HG03432 (cell line): ENCODE measurements around the gene UMODL1.

ENCODE experiments used
- ATAC-seq: cut with Tn5 transposase; IDR thresholded peaks from one replicate; pipeline ENCODE4 v1.9.1; 2021; ENCODE audit warnings: mild to moderate bottlenecking, moderate library complexity; ENCODE audit not compliant: unreplicated experiment

UMODL1 gene

DNA sequence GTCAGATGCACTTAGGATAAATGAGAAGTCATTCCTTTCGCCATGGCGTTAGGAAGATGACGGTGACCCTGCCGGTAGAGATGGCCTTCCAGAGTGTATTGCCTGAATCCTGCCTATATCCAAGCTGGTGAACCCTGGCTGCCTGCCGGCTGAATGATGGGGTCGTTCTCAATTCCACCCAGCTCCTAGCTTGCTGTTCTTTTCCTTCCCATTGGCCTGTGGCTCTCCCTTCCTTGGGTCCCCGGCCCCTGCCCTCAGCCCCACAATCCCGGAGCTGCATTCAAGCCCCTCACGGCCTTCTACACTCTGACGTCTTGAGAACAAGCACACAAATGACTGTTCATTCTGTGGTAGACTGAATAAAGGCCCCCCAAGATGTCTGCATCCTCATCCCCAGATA, 32.7 kb upstream of the UMODL1 start:
- no peak for ATAC-seq

DNA sequence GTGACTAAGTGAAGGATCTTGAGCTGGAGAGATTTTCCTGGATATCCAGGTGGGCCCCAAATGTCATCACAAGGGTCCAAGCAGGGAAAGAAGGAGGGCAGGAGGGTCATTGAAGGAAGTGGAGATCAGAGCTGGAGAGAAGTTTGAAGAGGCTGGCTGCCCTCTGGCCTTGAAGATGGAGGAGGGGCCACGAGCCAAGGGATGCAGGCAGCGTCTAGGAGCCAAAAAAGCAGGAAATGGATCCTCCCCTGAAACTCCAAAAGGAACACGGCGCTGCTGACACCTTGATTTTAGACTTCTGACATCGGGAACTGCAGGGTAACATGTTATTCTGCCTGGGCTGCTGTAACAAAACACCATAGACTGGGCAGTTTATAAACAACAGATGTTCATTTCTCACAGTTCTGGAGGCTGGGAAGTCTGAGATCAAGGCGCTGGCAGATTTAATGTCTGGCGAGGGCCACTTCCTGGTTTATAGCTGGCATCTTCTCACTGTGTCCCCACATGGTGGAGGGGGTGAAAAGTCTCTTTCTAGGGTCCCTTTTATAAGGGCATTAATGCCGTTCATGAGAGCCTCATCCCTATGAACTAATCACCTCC, 32.2 kb upstream of the UMODL1 start:
- no peak for ATAC-seq

DNA sequence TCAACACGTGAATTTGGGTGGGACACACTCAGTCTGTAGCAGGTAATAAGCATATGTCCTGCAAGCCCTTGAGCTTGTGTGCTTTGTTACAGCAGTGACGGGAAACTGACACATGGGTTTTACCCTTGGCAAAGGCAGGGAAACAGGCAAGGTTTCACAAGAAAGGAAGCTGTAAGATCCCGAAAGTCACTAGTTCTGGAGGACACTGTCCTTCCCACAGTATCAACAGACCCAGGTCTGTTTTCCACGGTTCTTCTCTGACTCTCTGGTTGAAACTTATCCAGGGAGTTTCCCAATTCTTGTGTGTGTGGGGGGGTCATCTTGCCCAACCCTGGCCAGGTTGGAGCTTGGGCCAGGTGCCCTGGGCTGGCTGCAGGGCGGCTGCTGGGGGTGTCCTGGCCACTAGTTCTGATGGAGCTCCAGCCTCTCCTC, 31.6 kb upstream of the UMODL1 start:
- no peak for ATAC-seq

DNA sequence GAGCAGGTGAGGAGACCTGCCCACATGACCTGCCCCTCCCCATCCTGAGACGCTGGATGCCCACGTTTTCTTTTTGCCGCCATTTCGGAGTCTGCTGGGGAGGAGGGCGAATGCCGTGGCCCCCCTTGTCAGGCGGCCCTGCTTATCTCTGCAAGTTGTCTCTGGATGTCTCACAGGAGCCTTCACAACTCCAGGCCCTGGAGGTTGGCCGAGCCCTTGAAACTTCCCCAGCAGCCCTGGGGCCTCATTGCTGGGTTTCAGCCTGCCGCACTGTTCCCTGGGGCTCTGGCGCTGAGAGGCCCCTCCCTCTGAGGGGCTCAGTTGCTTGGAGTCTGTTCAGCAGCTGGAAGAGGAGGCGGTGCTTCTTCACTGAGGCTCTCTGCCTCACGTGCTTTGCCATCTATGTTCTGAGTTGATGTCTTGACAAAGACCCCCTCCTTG, 31.2 kb upstream of the UMODL1 start:
- no peak for ATAC-seq

DNA sequence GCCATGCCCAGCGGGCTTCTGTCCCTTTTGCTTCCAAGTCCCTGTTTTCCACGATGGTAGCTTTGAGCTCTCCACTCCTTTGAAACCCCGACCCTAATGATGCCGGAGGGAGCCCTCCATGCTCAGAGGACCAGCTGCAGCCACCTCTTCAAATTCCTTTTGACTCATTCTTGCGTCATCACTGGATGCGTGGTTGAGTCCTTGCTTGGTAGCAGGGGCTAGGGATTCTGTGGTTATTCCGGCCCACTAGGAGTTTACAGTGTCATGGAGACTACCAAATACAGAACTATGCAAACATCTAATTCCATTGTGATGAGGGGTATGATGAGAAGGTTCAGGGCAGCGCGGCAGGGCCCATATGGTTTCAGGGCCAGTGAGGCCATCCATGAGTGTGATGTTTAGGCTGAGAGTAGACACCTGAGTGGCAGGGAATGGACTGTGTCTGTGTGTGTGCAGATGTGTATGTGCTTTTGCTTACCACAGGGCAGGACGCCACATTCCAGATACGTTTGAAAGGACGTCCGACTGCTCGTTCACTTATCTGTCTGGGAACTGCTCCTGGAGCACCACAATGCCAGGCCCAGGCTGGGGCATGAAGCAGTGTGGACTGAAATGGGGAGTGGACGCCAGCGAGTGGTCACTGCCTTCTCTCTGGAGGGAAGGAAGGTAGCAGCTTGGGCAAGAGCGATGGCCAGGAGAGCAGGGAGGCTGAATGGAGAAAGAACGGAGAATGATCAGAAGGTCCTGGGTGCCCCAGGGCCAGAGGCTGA, 30.5 kb upstream of the UMODL1 start:
- ATAC-seq = no peak

DNA sequence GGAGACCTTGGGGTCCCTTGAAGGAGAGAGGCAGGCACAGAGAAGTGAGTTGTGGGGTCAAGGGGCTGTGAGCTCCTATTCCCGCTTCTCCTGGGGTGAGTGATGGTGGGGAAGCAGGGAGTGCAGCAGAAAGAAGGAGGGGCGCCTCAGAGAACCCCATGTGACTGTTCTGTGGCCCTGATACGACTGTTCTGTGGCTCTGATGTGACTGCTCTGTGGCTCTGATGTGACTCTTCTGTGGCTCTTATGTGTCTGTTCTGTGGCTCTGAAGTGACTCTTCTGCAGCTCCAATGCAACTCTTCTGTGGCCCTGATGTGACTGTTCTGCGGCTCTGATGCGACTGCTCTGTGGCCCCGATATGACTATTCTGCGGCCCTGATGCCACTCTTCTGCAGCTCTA, 29.9 kb upstream of the UMODL1 start:
- ATAC-seq = no peak

DNA sequence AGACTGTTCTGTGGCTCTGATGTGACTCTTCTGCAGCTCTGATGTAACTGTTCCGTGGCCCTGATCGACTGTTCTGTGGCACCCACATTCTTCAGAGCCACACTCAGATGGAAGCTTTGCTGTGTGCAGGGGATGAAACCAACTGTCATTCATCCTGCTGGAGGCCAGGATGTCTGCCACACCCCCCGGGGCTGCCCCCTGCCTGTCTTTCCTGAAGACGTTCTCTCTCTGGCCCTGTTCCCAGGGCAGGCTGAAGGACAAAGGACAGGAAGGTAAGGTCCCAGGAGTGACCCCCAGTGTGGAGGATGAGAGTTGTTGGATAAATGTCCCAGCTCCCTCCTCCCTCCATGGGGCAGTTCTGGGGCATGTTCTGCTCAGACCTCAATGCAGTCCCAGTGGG, 29.4 kb upstream of the UMODL1 start:
- no peak for ATAC-seq

DNA sequence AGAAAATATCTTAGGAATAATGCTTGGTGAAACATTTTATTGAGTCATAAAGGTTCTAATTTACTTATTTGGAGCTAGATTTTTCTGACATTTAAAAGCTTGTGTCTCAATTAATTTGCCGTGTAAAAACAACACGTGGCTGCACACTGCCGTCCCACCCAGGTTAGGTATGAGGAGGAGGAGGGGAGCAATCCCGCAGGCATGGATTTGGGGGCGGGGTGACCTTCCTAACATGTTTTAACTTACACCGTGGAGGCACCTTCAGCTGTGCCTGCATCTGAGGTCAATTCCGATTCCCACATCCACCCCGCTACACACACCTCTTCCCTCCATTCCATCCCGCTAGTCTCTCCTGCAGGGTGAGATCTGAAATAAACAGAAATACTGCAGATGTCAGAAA, 28.5 kb upstream of the UMODL1 start:
- ATAC-seq = no peak

DNA sequence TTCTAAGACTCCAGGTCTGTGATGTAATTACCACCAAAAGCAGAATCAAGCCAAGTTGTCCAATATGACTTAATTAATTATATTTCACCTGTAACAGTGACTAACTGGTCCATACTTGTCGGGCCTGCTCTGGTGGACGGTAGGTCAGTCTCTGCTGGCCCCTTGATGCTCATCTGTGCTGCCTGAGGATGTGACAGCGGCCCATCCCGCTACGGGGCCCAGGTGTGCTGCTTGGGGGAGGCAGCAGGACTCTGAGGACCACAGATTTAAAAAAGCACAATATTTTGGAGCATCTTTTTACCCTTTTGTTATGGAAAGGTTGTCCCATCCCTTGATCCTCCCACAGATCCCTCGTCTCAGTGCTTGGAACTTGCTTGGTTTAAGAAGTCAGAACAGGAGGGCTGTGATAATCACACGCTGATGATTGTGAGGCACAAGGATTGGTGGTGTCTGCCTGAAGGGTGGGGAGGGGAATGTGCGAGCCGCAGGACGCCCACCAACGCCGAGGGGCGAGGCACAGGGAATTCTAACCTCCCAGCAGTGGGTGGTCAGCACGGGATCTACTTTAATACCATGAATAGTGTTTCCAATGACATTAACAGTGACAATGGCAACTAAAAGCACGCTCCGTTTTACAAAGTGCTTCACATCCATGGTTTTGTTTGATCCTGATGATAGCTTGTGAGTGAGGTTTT, 27.8 kb upstream of the UMODL1 start:
- ATAC-seq = no peak

DNA sequence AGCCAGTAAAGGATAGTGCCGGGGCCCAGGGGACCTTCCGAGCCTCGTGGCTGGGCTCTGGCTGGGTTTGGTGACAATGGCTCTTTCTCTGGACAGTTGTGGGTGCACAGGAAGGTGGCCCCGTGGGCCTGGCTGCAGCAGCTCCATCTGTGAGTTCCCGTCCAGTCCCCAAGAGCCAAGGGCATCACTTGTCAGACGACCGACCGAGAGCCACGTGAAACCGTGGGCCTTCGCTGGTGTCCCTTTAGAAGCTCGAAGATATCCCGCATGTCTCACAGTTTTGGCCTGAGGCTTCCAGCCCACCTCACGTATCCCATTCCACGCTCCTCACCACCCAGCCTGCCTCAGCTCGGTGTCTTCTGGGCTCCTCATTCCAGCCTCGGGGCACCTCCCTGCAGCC, 27.2 kb upstream of the UMODL1 start:
- no peak for ATAC-seq

DNA sequence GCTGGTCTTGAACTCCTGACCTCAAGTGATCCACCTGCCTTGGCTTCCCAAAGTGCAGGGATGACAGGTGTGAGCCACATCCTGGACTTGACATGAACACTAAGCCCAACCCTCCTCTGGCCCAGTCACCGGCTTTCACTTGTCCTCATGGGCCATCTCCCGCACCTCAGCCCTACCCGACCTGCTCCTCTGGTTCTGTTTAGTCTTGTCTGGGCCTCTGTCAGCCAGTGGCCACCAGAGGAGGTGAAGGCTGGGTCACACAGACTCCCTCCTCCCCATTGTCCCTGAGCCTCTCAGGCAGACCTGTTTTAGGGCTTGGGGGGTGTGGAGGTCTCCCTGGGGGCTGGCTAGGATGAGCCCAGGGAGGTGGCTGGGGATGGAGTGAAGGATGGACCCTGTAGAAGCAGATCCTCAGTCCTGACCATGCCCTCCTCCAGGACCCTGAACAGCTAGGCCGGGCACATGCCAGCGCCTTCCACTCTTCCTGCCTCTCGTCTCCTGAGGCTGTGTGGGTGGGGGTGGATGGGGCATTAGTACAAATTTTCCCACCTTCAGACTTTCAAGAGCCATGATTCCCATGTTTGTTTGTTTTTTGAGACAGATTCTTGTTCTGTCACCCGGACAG, 26.1 kb upstream of the UMODL1 start:
- no peak for ATAC-seq

DNA sequence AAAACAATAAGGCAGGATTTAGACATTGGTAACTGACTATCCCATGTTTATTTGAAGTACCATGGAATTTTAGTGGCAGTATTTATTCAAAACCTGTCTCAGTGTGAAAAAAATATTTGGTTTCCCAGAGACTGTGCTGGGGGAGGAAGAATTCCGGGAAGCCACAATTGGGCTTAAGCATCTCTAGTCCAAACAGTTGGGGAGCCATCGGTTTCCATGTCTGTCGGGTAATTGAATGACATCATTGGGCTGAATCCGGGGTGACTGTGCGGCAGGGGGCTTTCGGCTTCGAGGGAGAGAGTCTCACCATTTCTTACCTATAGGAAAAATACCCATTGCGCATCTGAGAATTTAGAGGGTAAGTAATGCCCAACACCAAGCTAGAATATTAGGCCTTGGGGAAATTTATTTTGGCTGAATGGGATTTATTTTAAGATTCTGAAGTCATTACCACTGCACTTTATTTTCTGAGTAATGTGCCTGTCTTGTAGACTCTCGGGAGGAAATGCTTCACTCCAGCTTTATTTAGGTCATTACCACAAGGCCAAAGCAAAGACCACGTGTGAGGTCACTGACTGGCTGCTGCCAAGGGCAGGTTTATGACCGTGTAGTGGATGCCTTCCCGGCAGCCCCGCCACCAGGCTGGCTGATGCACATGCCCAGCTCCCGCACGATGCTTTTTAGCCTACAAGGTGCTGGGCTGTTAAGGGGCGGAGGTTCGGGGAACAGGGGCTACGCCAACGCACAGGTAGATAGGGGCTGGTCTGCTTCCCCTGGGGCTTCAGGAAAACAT, 23.1 kb upstream of the UMODL1 start:
- no peak for ATAC-seq

DNA sequence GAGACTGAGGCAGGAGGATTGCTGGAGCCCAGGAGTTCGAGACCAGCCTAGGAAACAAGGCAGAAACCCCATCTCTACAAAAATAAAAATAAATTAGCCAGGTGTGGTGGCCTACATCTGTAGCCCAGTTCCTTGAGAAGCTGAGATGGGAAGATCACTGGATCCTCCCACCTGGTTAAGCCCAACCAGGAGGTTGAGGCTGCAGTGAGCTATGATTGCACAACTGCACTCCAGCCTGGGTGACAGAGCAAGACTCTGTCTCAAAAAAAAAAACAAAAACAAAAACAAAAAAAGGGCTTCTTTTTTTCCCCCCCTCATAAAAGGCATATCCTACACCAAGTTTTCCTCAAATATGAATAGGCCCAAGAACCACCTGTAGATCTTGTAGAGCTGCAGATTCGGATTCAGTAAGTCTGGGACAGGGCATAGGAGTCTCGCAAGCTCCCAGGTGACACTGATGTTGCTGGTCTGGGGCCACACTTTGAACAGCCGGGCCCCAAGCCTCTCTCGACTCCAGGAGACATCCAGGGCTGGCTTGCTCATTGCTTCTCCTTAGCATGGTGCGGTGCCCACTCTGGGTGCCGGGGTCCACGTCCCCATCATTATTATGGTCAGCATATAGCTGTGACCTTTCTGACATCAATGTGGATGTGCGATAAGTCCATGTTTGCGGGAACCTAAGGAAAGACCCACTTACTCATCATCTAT, 22.1 kb upstream of the UMODL1 start:
- no peak for ATAC-seq

DNA sequence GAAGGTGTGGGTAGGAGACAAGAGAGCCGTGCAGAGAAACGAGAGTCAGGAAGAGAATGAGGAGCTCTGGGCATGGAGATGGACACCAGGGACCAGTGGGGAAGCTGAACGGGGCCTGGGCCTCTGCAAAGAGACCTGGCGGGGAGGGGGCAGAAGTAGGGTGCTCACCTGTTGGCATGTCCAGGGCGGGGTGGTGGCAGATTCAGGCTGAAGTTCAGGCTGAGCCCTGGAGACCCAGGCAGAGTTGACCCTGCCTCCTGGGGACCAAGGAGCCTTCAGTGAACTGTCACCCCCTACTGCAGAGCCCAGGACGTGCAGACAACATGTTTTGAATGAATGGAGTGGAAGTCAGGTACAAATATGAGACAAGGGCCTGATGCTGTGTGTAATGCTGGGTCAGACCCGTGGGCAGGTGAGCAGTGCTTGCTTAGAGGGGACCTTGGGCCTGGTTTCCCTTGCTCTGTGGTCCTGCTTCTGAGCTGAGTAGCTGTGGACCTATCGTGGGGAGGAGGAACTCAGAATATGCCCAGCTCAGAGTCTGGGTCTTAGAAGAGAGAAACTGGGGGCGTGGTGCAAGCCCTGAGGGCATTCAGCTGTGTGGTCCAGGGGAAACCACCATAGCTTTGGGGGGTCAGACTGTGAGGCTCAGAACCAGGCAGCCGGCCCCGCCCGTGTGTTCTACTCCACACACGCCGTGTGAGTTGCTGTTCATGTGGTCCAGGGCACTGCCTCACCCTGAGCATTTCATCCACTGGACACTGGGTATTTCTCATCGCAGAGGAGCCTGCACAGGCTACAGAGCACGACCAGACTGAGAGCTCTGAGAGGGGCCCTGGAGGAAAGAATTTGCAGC, 21.3 kb upstream of the UMODL1 start:
- no peak for ATAC-seq

DNA sequence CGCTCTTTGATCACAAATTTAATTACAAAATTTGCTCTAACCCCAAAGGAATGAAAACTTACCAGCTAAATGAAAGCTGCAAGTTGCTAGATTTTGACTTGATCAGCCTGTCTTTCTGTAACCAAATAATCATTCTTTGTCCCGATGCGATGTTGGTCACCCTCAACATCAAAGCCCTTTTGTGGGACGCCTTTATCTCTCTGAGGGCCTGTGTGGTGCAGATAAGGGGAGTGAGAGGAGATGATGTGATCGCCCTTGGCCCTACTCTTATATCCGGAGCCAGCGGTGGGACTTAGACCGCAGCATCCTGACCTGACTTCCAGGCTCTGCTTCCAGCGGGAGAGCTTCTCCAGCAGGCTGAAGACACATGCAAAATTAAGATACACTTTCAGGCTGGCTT, 19.3 kb upstream of the UMODL1 start:
- no peak for ATAC-seq

DNA sequence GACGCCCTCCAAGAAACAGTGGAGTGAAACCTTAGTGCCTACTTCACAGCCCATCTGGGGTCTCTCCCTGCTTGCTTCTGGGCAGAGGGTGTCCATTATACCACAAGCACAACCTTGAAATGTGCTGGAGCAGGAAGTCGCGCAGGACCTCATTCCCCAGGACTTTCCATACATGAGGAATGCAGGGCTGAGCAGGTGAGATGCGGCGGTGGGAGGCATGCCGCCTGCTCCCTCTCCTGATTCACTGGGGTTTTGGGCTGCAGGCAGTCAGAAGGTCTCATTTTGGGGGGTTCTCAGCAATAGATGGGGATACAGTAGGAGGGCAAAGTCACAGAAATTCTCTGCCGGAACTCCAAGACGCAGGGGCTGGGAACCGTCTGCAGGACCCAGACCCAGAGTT, 15.7 kb upstream of the UMODL1 start:
- ATAC-seq = no peak

DNA sequence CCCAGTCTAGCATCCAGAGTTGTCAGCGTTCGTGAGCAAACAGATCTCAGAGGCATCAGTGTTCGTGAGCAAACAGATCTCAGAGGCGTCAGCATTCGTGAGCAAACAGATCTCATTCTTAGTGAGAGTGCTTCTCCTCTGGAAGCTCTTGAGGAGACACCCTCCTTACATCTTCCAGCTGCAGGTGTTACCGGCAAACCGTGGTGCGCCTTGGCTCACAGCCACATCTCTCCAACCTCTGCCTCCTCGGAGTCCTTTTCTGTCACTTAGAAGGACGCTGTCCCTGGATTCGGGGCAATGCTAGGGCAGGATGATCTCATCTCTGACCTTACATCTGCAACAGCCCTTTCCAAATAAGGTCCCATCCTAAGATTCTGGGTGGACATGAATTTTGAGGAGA, 14.6 kb upstream of the UMODL1 start:
- ATAC-seq = no peak

DNA sequence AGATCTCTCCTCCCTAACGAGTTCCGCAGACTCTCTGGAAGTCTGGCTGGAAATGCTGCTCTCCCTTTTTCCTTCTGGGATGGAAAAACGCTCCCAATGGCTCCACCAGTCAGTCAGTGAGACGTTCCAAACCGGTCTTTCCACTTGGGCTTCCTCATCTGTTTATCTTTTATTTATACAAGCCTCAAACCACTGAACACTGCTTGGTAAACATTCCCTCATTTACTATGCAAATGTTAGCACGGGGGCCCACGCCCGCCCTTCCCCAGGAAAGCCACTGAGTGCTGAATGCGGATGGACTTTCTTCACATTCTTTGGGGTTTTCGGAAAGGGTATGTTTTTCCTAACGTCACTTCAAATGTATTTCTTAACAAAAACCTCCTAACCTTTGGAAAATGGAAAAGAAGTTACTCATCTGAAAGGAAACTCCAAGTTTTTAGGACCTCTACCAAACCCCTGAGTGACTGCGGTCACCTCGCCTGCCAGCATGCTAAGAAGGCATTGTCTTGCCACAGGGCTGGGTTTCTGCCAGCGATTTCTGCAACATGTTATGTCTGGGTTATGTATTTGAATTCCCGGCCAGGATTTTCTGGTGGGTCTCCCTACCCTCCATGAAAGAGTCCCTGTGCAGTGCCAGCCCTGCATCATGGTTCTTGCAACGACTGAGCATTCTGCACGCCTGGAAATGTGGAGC, 14.0 kb upstream of the UMODL1 start:
- ATAC-seq = no peak
